ENCODE data around the gene PLCB2.

GRCh38 chr15:40239693-40240618 lies 67.8 kb downstream of the PLCB2 start:
- TF ChIP-seq CTCF (IDR thresholded peaks at IDR 0.05): no peak
- TF ChIP-seq POLR2A (IDR thresholded peaks at IDR 0.05): no peak
